ENCODE results near the gene IGFBP5. TPM values are rescaled to one million over a fixed set of nuclear protein-coding genes. Genes with fewer than 3 reads are reported as not detected.

IGFBP5 gene
- total RNA-seq, 1 donor from 2014 or later, result 0.20 TPM

DNA sequence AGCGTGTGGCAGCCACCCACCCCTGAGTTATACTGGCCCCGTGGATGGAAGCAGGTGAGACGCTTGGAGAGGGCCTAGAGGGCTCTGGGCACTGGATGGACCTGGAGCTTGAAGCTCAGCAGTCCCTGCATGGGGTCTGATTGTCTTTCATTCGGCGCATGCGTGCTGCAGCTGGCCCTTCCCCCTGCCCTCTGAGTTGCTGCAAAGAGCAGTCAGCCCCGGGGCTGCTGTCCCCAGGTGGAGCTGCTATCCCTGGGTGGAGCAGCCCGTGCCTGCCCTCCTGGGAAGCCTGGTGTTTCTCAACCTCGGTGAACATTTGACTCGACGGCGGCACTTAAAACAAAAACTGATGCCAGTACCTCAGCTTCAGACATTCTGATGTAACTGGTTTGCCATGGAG is 29.6 kb downstream of the IGFBP5 start:
- no peak for DNase-seq (ENCODE audit: low read depth in 2 of 2)

DNA sequence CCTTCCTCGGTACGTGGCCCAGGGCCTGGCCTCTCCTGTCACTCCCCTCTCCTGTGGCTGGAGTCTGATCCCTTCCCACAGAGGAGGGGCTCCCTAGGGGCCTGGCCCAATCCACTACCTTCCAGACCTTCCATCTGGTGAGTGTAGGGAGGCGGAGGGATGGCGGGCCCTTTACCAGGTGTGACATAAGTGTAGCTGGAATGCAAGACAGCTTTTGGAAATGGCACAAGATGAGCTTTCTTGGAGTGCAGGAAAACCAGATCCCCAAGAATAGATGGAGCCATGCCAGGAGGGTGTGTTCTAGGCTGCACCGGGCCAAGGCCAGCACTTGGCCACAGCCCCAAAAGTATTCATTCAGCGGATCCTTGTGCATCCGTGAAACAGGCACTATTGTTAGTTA is 30.1 kb downstream of the IGFBP5 start:
- no peak for DNase-seq (ENCODE audit: low read depth in 2 of 2)

DNA sequence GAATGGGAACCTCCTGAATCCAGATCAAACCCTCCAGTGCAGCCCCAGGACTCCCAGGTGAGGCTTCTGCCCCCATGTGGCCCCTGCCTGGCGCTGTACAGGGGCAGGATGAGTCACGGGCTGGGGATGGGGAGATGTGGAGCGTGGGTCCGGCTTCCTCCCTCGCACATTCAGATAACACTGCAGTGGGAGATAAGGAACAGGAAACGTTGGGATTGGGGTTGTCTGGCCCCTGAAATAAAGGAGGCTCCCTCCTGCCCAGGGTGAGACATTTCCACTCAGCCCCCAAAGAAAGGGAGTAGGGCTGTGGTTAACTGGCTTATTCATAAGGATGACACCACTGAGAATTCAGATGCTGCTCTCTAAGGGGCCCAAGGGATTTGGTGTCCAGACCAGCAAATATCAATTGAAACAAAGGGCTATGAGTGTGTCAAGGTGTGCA is 30.7 kb downstream of the IGFBP5 start:
- DNase-seq (ENCODE audit: low read depth in 2 of 2), result peak in 1 of 2 donors; percentile 15

DNA sequence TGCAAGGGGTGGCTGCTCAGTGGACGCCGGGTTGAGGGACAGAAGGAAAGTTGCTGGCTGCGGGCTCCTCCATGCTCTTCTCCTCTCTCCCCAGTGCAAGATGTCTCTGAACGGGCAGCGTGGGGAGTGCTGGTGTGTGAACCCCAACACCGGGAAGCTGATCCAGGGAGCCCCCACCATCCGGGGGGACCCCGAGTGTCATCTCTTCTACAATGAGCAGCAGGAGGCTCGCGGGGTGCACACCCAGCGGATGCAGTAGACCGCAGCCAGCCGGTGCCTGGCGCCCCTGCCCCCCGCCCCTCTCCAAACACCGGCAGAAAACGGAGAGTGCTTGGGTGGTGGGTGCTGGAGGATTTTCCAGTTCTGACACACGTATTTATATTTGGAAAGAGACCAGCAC is 31.5 kb downstream of the IGFBP5 start:
- no peak for DNase-seq (ENCODE audit: low read depth in 2 of 2)

DNA sequence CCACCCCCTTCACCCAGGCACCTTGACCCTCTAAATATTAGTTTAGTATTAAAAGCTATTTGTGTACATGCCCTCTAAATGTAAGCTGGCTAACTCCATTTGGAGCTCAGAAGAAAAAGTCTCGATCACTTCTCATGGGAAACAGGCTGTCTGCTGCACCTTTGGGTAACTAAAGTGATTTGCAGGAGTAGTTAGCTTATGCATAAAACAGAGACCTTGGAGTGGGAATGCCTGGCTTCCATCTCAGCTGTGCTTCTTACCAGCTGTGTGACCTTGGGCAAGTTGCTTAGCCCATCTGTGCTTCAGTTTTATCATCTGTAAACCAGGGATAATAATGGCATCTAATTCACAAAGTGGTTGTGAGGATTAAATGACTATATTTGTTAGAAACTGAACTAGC is 32.2 kb downstream of the IGFBP5 start:
- no peak for DNase-seq (ENCODE audit: low read depth in 2 of 2)

DNA sequence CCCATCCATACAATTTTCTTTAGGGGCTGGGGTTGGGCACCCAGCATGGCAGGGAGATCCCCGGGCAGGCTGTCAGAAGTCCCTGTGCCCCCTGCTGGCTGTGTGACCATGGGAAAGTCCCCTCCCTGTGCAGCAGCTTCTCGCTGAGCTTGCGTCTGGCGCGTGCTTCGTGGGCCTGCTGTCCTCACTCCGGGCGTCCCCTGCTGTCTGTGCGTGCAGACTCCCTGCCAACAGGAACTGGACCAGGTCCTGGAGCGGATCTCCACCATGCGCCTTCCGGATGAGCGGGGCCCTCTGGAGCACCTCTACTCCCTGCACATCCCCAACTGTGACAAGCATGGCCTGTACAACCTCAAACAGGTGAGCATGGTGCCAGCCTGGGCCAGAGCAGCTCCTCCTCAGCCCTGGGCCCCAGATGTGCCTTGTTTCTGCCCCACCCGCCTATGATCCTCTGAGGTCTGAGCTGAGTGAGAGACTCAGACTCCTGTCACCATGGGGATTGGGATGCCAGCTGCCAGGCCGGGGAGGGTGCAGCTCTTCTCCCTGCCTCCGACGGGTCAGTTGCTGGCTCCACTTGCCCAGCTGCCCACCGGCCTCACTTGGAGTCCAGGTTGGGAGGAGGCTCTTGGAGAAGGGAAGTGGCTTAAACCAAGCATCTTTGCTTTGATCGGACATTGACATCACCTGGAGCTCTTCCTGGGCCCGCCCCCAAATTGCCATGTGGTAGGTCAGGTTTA is 33.5 kb downstream of the IGFBP5 start:
- peak in 1 of 2 donors; percentile 92 for DNase-seq (ENCODE audit: low read depth in 2 of 2)

DNA sequence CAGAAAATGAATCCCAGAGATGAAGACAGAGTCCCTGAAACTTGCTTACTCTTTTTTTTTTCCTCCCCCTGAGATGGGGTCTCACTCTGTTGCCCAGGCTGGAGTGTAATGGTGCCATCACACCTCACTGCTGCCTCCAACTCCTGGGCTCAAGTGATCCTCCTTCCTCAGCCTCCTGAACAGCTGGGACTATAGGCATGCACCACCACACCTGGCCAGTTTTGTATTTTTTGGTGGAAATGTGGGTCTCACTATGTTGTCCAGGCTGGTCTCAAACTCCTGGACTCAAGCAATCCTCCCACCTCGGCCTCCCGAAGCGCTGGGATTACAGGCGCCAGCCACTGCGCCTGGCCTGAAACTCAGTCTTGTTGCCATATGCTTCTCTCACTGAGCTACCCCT is 34.3 kb downstream of the IGFBP5 start:
- no peak for DNase-seq (ENCODE audit: low read depth in 2 of 2)

DNA sequence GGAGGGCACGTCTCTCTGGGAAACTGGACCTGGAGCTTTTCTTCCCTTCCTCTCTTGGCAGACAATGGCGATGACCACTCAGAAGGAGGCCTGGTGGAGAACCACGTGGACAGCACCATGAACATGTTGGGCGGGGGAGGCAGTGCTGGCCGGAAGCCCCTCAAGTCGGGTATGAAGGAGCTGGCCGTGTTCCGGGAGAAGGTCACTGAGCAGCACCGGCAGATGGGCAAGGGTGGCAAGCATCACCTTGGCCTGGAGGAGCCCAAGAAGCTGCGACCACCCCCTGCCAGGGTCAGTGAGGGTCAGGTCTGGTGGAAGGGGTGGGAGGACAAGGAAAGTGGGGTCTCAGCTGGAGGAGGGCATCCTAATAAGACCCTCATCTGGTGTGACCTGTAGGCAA is 34.9 kb downstream of the IGFBP5 start:
- DNase-seq (ENCODE audit: low read depth in 2 of 2), result no peak

DNA sequence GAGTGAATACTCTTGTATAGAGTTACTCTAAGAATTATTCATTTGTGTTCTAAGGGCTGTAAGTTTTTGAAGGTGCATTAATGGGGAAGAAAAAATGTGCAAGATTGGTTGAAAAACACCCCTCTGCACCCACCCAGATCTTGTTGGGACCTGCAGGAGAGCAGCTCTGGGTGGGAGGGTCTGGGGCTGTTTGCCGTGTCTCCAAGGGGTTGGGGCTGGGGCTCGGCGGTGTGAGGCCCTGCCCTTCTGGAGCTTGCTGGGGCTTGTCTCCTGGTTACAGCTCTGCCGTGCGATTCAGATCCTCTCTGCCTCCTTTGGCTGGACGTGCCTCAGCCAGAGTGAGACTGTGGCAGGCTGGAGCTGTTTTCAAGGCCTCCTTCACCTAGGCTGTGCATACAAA is 36.1 kb downstream of the IGFBP5 start:
- DNase-seq (ENCODE audit: low read depth in 2 of 2), result no peak

DNA sequence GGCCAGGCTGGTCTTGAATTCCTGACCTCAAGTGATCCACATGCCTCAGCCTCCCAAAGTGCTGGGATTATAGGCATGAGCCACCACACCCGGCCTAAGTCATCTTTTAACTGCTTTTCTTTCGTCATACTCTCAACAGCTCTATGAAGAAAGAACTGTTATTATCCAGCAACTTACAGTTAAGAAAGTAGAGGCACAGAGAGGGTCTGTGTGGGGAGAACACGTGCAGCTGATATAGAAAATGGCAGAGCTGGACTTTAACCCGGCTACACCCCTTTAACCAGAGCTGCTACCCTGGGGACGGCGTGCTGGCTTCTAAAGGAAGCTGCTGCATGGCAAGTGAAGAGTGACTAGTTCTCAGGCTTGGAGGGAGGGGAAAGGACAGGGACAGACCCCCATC is 36.6 kb downstream of the IGFBP5 start:
- DNase-seq (ENCODE audit: low read depth in 2 of 2), result no peak

DNA sequence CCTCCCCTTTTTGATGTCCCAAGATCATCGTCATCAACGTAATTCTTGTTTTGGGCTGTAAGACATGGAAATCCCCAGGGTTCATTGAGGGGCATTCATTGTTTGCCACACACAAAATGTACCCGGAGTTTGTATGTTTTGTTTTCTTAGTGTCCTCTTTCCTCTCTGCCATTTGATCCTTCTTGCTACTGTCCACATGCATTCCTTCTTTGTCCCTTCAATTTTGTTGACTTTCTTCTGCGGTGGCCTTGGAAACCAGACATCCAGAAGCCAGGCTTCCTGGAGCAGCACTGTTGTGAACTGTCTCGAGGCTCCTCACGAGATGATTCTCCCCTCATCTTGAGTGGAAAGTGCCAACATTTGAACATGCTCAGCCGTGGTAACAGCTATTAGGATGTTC is 37.4 kb downstream of the IGFBP5 start:
- DNase-seq (ENCODE audit: low read depth in 2 of 2), result no peak

DNA sequence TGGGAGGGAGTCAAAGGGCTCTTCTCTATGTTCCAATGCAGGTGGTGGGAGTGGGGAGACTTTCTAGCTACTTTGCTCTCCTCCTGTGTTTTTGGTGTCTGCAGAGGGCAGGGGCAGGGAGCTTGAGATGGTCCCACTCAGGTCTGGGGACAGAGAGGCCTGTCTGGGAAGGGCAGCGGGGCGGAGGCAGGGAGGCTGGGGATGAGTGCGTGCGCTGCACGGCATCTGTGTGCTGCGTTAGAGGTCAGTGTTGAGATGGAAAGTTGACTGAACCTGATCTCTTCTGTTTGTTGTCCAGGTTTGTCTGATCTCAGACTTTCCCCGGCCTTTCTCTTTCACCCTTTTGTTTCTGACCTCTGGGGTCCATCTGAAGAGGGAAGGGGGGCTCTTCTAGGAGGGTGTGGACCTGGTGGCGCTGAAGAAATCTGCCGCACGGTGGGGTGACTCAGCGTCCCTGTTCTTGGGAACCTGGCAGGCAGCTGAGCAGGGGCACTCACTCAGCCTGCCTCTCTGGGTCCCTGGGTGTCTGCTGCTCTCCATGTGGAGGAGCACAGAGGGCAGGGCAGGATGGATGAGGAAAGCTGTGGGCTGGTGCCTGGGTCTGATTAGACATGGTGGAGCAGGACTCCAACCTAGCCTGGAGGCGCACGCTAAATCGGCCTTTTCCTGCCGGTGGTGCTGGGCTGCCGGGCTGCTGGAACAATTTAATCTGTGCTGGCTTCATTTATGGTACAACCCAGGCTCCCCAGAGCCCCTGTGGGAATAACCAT is 38.1 kb downstream of the IGFBP5 start:
- DNase-seq (ENCODE audit: low read depth in 2 of 2), result no peak

DNA sequence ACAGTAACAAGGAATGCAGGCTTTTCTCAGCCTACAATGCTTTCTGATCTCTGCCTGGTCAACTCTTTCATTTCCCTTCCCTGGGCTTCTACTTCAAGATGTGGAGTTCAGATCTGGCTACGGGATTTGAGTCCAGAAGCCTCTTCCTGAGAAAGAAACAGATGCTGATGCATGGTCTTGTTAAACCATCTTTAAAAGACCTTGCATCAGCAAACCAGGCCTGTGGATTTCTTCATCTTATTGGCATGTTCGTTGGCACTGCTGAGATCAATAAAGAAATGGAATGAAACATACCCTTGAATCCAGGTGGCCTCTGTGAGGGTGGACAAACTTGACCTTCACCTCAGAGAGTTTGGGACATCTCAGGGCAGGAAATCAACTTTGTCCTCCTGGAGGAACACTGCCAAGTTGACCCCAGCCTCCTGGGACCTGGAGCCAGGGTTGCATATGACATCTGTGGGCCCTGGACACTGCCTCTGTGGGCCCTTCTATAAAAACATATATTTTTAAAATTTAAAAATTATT is 40.8 kb downstream of the IGFBP5 start:
- DNase-seq (ENCODE audit: low read depth in 2 of 2), result no peak

DNA sequence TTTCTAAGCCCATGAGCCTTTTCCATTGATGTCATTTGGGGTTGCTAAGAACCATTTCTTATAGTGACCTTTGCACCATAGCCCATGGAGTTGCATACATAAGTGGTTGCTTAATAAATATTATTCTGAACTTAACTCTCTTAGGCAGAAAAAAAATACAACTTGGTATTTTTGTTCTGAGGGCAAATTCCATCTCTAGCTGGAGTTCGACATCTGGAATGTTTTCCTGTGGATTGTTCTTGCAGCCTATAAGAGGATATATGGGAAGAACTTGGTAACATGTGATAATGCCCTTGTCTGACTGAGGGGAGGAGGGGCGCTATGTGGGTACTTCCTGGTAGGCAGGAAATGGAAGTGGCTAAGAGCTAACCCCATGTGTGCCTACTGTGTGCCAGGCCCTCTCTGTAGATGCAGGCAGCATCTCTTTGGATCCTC is 41.4 kb downstream of the IGFBP5 start:
- no peak for DNase-seq (ENCODE audit: low read depth in 2 of 2)

DNA sequence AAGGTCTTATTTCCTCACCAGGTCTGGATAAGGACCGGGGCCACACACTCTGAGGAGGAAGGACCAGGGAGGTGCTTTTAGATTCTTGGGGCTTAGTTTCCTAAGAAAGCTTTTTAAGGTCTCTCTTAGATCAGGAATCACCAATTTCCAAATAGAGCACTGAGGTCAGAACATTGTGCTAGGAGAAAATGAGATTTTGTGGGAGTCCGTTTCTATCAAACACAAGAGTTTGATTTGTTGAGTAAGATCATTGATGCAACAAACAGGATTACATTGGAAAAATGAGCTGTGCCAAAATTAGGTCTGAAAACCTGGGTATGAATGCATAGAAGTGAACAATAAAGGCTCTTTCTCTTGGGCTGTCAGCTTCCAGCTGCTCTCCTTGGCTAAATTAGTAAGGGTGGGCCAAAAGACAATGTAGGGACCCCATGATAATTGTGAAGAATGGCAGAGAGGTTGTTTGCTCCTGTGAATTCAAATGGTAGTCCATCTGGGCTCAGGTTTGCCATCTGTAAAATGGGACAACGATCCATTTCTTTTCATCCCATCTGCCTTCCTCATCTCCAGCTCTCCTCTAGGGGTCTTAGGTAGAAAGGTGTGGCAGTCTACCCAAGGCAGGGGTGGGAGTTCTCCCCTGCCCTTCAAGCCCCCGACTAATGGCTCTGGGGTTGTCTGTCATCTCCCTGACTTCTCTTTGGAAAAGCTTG is 42.1 kb downstream of the IGFBP5 start:
- DNase-seq (ENCODE audit: low read depth in 2 of 2), result no peak

DNA sequence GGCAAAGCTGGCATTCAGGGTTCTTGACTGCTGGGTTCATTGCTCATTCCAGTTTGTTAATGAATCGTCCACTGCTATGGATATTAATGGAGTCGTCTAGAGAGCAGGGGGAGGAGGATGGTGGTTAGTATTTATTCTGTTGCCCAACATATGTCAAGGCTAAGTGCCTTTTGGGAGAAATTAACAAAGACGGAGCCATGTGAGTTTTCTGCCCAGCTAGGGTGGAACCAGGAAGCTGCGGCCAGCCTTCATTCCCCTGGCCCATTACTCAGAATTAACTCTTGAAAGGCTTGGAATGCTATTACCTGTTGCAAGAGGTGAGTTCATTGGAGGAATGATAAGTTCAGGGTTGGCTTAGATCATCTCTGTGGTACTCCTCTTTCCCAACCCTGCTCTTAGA is 42.8 kb downstream of the IGFBP5 start:
- DNase-seq (ENCODE audit: low read depth in 2 of 2), result no peak

DNA sequence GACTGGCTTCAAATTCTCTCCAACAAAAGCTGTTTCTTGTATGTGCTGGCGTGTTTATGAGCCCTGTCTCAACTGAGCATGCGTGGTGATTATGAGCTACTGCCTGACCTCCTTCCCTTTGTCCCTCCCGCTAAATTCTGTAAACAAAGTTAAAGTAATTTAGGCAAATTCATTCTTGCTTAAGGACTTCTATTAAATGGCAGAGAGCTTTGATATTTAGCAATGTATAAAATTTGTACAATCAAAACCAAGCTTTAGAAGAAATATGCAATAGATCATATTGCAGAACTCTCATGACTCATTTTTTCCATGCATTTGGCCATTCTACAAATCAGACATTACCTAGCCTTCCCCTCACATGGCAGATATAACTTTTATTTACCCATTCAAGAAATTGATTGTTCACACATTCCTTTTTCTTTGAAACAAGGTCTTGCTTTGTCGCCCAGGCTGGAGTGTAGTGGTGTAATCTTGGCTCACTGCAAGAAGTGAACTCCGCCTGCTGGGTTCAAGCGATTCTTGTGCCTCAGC is 43.9 kb downstream of the IGFBP5 start:
- DNase-seq (ENCODE audit: low read depth in 2 of 2), result peak in 1 of 2 donors; percentile 55

DNA sequence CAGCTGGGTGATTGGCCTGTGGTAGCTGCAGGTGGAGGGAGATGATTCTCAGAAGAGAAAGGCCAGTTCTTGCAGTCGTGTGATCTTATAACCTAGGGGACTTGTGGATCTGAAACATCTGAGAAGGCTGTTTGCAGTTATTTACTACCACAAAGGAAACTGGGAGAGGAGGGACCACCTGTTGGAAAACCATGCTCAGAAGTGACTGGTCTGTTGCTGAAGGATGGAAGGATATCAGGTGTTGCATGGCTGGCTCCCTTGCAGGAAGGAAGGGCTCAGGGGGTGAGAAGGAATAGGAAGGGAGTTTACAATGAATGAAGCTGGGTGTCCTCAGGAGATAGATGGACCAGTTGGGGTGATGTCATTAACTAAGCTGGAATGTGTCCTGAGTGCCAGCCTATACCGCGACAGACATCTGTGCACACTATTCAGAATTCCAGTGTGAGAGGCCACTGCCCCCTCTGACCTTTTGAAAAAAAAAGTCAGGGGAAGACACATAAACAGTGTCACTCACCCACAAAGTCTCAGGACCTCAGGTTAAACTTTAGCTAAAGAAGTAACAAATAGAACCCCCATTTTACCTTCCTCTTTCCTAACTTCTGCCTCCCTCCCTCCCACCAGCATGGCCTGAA is 44.6 kb downstream of the IGFBP5 start:
- DNase-seq (ENCODE audit: low read depth in 2 of 2), result no peak

DNA sequence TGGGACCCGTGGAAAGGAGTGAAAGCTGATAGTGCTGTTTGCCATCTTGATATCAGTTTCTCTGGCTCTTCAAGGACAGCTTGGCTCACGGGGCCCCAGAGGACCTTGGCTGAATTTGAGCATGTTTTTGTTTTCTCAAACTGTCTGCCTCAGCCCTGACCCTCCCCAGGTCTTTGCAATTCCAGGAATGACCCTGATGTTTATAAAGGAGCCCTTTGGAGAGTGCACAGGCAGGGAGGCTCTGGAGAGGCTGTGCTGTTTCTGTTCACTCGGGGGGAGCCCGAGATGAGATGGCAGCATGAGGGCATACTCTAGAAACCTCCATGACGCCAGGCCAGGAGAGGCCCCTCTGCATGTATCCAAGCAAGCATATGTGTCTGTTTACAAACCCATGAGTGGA is 45.8 kb downstream of the IGFBP5 start:
- no peak for DNase-seq (ENCODE audit: low read depth in 2 of 2)

DNA sequence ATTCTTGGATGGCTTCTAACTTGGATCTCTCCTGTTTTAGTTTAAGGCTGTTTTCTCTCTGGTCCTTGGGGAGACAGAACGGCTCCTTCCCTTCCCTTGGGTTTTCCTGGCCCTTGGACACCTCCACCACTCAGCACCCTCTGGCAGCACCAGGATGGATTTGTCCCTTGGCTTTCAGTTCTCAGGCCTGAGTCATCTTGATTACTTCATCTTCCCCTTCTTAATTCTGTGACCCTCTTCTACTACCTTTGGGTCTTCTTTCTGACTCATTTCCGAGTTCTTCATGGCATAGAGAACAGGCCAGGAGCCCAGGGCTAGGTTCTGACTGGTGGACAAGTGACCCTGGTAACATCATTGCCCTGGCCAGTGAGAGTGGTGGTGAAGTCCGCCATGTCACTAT is 47.2 kb downstream of the IGFBP5 start:
- peak in 1 of 2 donors; percentile 49 for DNase-seq (ENCODE audit: low read depth in 2 of 2)

DNA sequence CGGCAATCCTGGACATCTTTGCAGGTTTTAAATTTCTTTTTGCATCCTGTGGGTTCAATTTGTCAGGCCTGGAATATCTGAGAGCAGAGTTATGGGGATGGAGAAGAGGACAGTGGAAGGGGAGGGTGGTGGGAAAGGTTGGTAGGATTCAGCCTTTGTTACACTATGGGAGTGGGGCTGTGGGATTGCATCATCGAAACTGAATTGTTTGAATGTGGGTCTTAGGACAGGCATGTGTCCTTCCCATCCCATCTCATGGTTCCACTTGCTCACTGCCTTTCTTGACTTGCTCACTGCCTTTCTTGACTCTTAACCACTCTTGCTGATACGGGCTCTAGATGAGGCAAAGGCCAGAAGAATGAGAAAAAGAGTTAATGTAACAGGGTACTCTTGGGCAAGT is 49.2 kb downstream of the IGFBP5 start:
- DNase-seq (ENCODE audit: low read depth in 2 of 2), result no peak

DNA sequence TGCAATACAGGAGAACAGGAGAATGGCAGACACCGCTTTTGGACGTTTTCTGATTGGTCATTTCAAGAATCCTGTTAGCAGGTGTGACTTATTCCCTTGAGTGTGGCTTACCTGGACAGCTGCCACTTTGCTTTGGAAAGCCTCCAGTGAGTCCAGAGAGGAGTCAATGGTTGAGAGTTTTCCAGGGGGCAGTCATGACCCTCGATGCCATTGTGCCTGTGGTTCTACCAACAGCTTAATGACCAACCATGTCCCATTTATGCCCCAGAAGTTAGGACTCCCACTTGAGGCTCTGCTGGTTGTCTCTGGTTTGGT is 49.8 kb downstream of the IGFBP5 start:
- DNase-seq (ENCODE audit: low read depth in 2 of 2), result no peak
